ENCODE results near the gene YTHDF1.

DNA sequence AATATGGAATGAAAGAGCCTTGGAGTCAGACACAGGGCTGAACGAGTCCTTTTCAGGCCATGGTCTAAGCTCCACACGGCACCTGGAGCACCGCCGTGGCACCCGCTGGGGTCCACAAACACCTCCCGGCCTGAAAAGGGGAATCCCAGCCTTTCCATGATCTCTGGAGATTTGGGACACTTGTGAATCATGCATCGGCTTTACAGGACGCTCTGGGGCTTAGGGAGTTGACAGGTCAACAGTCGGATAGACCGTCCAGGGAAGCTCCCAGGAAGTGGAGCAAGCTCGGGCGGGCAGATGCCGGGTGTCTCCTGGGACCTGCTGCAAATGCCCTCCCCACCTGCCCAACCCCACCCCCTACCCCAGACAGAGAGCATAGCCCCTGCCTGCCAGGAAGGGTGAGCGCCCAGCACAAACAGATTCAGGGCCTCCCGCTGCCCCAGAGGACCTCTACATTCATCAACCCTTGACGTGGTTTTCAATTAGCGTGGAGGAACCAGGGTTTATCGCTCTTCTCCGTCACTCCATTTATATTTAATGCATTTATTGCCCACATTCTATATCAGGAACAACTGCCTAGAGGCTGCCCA, 53.6 kb downstream of the YTHDF1 start:
- no peak for TF ChIP-seq POLR2A (IDR thresholded peaks at IDR 0.05)
- TF ChIP-seq, protein P1, sequence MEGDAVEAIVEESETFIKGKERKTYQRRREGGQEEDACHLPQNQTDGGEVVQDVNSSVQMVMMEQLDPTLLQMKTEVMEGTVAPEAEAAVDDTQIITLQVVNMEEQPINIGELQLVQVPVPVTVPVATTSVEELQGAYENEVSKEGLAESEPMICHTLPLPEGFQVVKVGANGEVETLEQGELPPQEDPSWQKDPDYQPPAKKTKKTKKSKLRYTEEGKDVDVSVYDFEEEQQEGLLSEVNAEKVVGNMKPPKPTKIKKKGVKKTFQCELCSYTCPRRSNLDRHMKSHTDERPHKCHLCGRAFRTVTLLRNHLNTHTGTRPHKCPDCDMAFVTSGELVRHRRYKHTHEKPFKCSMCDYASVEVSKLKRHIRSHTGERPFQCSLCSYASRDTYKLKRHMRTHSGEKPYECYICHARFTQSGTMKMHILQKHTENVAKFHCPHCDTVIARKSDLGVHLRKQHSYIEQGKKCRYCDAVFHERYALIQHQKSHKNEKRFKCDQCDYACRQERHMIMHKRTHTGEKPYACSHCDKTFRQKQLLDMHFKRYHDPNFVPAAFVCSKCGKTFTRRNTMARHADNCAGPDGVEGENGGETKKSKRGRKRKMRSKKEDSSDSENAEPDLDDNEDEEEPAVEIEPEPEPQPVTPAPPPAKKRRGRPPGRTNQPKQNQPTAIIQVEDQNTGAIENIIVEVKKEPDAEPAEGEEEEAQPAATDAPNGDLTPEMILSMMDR (IDR thresholded peaks at IDR 0.05), result no peak

Measured in esophagus squamous epithelium (tissue), 4 donors.